Measurements from ENCODE around the gene GRN.
A peak's percentile ranks its signal among the peaks of the same experiment; 100 is the strongest.
"Not testable (repeated sequence)": the region's sequence is repeated elsewhere in the genome, so short reads cannot be mapped to it uniquely, and the experiment has no call there.

The GRN gene

GRCh38 chr17:44347206-44348055 lies 2.3 kb downstream of the GRN start:
- not testable (repeated sequence) for DNase-seq

GRCh38 chr17:44348234-44348987 lies 3.3 kb downstream of the GRN start:
- DNase-seq, result peak; percentile 43

- DNase-seq, result no peak
These were observed 3.9 kb downstream of the GRN start for GRCh38 chr17:44348988-44349364.

- DNase-seq, result no peak
These were observed 4.5 kb downstream of the GRN start for GRCh38 chr17:44349553-44350070.

GRCh38 chr17:44350733-44351226 lies 5.7 kb downstream of the GRN start:
- peak; percentile 62 for DNase-seq

GRCh38 chr17:44351464-44351863 lies 6.4 kb downstream of the GRN start:
- no peak for DNase-seq

- no peak for DNase-seq
These were observed 7.1 kb downstream of the GRN start for GRCh38 chr17:44351961-44352827.

GRCh38 chr17:44352828-44353671 lies 7.9 kb downstream of the GRN start:
- DNase-seq, result no peak

GRCh38 chr17:44353672-44354331 lies 8.7 kb downstream of the GRN start:
- no peak for DNase-seq

- DNase-seq, result no peak
These were observed 9.8 kb downstream of the GRN start for GRCh38 chr17:44354582-44355561.

- DNase-seq, result no peak
These were observed 10.6 kb downstream of the GRN start for GRCh38 chr17:44355642-44356099.

GRCh38 chr17:44356241-44356640 lies 11.1 kb downstream of the GRN start:
- DNase-seq, result no peak

- DNase-seq, result no peak
These were observed 13.0 kb downstream of the GRN start for GRCh38 chr17:44358066-44358465.

- DNase-seq, result no peak
These were observed 13.9 kb downstream of the GRN start for GRCh38 chr17:44359006-44359405.

GRCh38 chr17:44359458-44360143 lies 14.5 kb downstream of the GRN start:
- no peak for DNase-seq

GRCh38 chr17:44360144-44360533 lies 15.0 kb downstream of the GRN start:
- DNase-seq, result no peak

GRCh38 chr17:44360826-44361225 lies 15.7 kb downstream of the GRN start:
- DNase-seq, result no peak

- no peak for DNase-seq
These were observed 16.5 kb downstream of the GRN start for GRCh38 chr17:44361292-44362260.
